ENCODE data around the gene PTCSC3. TPM values are rescaled to one million over a fixed set of nuclear protein-coding genes. Genes with fewer than 3 reads are reported as not detected.

Gene PTCSC3
- not detected for total RNA-seq
- total RNA-seq (2013), result not detected

DNA sequence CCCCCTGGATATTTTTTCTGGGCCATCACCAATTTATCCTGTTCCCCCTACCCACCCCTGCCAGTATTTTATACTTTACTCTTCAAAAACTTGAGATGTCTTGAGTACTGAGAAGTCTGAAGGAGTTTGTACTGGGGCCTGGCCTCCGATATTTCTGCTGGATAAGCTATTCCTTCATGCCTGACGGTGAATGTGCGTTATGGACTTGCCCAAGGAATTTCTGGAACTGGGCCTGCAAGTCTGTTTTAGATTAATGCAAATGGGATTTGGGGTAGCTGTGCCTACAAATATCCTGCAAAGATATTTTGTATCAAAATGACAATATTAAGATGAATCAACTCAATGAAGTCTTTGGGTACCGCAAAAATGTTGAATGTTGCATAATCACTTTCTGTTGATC, at the start of gene PTCSC3:
TSS of gene PTCSC3 (minus strand) at position 199 of the 400 bp plus-strand sequence.
- Mint-ChIP-seq H3K27ac (no peak within 1 kb of the TSS), H3K9me3 (peaks cover 0 to 4% of the 10 kb centered on the region in 2 donors), H3K4me1 (no peaks in the 10 kb centered on the region), H3K27me3 (ENCODE audit: low read depth in 2 of 2) (peaks cover 0 to 3% of the 10 kb centered on the region in 2 donors), H3K4me3 (no peak within 1 kb of the TSS), H3K36me3 (no peaks in the 10 kb centered on the region)
- TF ChIP-seq CTCF (IDR thresholded peaks at IDR 0.05), result no peak
- Histone ChIP-seq H3K4me1 (ENCODE audit: control insufficient read depth, insufficient read depth, low read length) (no peaks in the 10 kb centered on the region), H3K27me3 (ENCODE audit: control insufficient read depth, insufficient read depth, low read length) (no peaks in the 10 kb centered on the region), H3K27ac (ENCODE audit: low read length) (no peak within 1 kb of the TSS), H3K4me3 (ENCODE audit: low read length) (no peak within 1 kb of the TSS), H3K9me3 (ENCODE audit: control insufficient read depth, insufficient read depth, low read length) (no peaks in the 10 kb centered on the region), H3K36me3 (ENCODE audit: control insufficient read depth, insufficient read depth, low read length) (no peaks in the 10 kb centered on the region)
- 87% methylated on average over 3 of the region's 4 CpGs for WGBS (ENCODE audit: insufficient coverage)
- DNase-seq, result no peak
- no peak for ATAC-seq
- intact Hi-C loops (cut with micrococcal nuclease), result no loop called here

GRCh38 chr14:36226164-36226563, 49.6 kb upstream of the PTCSC3 start:
- TF ChIP-seq CTCF (IDR thresholded peaks at IDR 0.05), result no peak
- H3K27ac ChIP-seq (ENCODE audit: low read length), result no peak overlapping the region
- no peaks in the 10 kb centered on the region for H3K27me3 ChIP-seq (ENCODE audit: control insufficient read depth, insufficient read depth, low read length)
- intact Hi-C loops (cut with micrococcal nuclease), result no loop called here
- no peaks in the 10 kb centered on the region for H3K36me3 ChIP-seq (ENCODE audit: control insufficient read depth, insufficient read depth, low read length)
- no peaks in the 10 kb centered on the region for H3K9me3 ChIP-seq (ENCODE audit: control insufficient read depth, insufficient read depth, low read length)
- Mint-ChIP-seq H3K4me1 (no peaks in the 10 kb centered on the region), H3K27me3 (ENCODE audit: low read depth in 2 of 2) (no peaks in the 10 kb centered on the region), H3K36me3 (no peaks in the 10 kb centered on the region), H3K27ac (no peak overlapping the region), H3K4me3 (no peak overlapping the region), H3K9me3 (peaks cover 0 to 7% of the 10 kb centered on the region in 2 donors)
- DNase-seq (no peak), ATAC-seq (no peak)
- H3K4me1 ChIP-seq (ENCODE audit: control insufficient read depth, insufficient read depth, low read length), result no peaks in the 10 kb centered on the region
- WGBS (ENCODE audit: insufficient coverage), result no CpG with 5 or more reads among the region's 1 CpG
- no peak overlapping the region for H3K4me3 ChIP-seq (ENCODE audit: low read length)

GRCh38 chr14:36224176-36224575, 47.7 kb upstream of the PTCSC3 start:
- 100% methylated on average over 4 of the region's 9 CpGs for WGBS (ENCODE audit: insufficient coverage)
- intact Hi-C loops (cut with micrococcal nuclease), result no loop called here
- TF ChIP-seq CTCF (IDR thresholded peaks at IDR 0.05), result no peak

DNA sequence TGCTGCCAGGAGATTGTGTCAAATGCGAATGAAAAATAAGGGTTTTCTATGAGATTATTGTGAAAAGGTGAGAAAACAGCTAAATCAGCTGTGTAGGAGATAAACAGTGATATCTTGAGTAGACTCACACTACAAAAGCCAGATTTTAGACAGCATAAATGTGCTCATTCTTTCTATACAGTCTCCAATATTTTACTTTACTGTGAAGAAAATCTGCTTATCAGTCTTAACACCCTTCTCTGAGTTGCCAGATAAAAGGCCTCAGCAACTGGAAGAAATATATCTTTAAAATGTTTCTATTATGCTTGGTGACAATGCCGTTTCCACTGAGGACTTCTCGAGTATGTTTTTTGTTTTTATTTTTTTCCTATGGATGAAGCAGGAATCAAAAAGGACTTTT, 47.0 kb upstream of the PTCSC3 start:
- no peaks in the 10 kb centered on the region for H3K27me3 ChIP-seq (ENCODE audit: control insufficient read depth, insufficient read depth, low read length)
- H3K36me3 ChIP-seq (ENCODE audit: control insufficient read depth, insufficient read depth, low read length), result no peaks in the 10 kb centered on the region
- H3K4me1 ChIP-seq (ENCODE audit: control insufficient read depth, insufficient read depth, low read length), result no peaks in the 10 kb centered on the region
- H3K9me3 ChIP-seq (ENCODE audit: control insufficient read depth, insufficient read depth, low read length), result no peaks in the 10 kb centered on the region
- Mint-ChIP-seq H3K27ac (no peak overlapping the region), H3K9me3 (peaks cover 0 to 7% of the 10 kb centered on the region in 2 donors), H3K36me3 (no peaks in the 10 kb centered on the region), H3K4me1 (no peaks in the 10 kb centered on the region), H3K4me3 (no peak overlapping the region), H3K27me3 (ENCODE audit: low read depth in 2 of 2) (no peaks in the 10 kb centered on the region)
- ATAC-seq (no peak), DNase-seq (no peak)
- intact Hi-C loops (cut with micrococcal nuclease), result no loop called here
- no peak overlapping the region for H3K4me3 ChIP-seq (ENCODE audit: low read length)
- H3K27ac ChIP-seq (ENCODE audit: low read length), result no peak overlapping the region
- WGBS (ENCODE audit: insufficient coverage), result 71% methylated on average over 3 of the region's 3 CpGs
- TF ChIP-seq CTCF (IDR thresholded peaks at IDR 0.05), result no peak

More at GRCh38 chr14:36224176-36224575, 47.7 kb upstream of the PTCSC3 start:
- H3K27me3 Mint-ChIP-seq (ENCODE audit: low read depth in 2 of 2), result no peaks in the 10 kb centered on the region
- DNase-seq, result no peak
- H3K36me3 ChIP-seq (ENCODE audit: control insufficient read depth, insufficient read depth, low read length), result no peaks in the 10 kb centered on the region
- H3K27ac ChIP-seq (ENCODE audit: low read length), result no peak overlapping the region
- H3K4me1 Mint-ChIP-seq, result no peaks in the 10 kb centered on the region
- H3K9me3 ChIP-seq (ENCODE audit: control insufficient read depth, insufficient read depth, low read length), result no peaks in the 10 kb centered on the region
- H3K27me3 ChIP-seq (ENCODE audit: control insufficient read depth, insufficient read depth, low read length), result no peaks in the 10 kb centered on the region
- H3K4me3 ChIP-seq (ENCODE audit: low read length), result no peak overlapping the region
- H3K4me3 Mint-ChIP-seq, result no peak overlapping the region
- H3K27ac Mint-ChIP-seq, result no peak overlapping the region
- ATAC-seq, result no peak
- H3K9me3 Mint-ChIP-seq, result peaks cover 0 to 8% of the 10 kb centered on the region in 2 donors
- no peaks in the 10 kb centered on the region for H3K4me1 ChIP-seq (ENCODE audit: control insufficient read depth, insufficient read depth, low read length)
- no peaks in the 10 kb centered on the region for H3K36me3 Mint-ChIP-seq
